Measurements from ENCODE around the gene C11orf24. TPM values are rescaled to one million over a fixed set of nuclear protein-coding genes. Genes with fewer than 3 reads are reported as not detected.
A peak's percentile ranks its signal among the peaks of the same experiment; 100 is the strongest.

The C11orf24 gene
- total and polyA plus RNA-seq, 9 of the 15 experiments (the other 6 are each of a cell fraction or from before 2014, with no cell fraction given) = 2.0 to 65.2 (median 32.5) TPM

DNA sequence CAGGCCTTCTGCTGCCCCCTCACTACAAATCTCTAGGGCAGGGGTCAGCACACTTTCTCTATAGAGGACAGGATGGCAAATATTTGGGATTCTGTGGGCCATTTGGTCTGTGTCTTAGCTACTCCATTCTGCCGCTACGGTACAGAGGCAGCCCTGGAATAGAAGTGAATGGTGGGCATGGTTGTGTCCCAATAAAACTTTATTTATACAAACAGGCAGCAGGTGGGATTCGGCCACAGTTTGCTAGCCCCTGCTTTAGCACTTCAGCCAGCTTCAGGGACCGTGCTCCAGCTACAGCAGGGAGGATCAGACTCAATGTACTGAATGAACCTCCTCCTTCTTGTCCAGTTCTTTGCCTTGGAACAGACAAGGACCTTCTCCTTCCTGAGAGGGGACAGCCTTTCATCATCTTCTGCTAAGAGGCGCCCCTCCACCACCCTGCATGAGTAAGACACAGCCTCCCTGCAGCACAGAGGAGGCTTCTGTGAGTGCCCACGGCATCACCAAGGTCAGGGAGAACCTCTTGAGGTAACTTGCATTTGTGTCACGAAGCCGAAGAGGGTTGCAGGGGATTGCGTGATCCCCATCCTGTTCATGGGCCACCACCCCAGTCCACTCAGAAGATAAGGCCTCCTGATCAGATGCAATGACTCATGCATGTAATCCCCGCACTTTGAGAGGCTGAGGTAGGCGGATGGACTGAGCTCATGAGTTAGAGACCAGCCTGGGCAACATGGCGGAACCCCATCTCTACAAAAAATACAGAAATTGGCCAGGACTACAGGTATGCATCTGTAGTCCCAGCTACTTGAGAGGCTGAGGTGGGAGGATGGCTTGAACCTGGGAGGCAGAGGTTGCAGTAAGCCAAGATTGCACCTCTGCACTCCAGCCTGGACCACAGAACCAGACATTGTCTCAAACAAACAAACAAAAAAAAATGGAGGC is 4.6 kb downstream of the C11orf24 start (continued):
- TF ChIP-seq, protein P1, sequence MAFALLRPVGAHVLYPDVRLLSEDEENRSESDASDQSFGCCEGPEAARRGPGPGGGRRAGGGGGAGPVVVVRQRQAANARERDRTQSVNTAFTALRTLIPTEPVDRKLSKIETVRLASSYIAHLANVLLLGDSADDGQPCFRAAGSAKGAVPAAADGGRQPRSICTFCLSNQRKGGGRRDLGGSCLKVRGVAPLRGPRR (CRISPR knock-in tag; IDR thresholded peaks at IDR 0.05) = no peak; the same call in 1 of the 2 replicates
- TF ChIP-seq, protein P2, sequence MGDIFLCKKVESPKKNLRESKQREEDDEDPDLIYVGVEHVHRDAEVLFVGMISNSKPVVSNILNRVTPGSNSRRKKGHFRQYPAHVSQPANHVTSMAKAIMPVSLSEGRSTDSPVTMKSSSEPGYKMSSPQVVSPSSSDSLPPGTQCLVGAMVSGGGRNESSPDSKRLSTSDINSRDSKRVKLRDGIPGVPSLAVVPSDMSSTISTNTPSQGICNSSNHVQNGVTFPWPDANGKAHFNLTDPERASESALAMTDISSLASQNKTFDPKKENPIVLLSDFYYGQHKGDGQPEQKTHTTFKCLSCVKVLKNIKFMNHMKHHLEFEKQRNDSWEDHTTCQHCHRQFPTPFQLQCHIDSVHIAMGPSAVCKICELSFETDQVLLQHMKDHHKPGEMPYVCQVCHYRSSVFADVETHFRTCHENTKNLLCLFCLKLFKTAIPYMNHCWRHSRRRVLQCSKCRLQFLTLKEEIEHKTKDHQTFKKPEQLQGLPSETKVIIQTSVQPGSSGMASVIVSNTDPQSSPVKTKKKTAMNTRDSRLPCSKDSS (IDR thresholded peaks at IDR 0.05; ENCODE audit: low read depth, partially characterized antibody) = no peak
- peak; percentile 82; the same call in 1 of the 2 replicates for TF ChIP-seq NFRKB (IDR thresholded peaks at IDR 0.05; ENCODE audit: low read depth)
- peak; percentile 94 for TF ChIP-seq ZNF644 (tag; IDR thresholded peaks at IDR 0.05; ENCODE audit: low read depth)
- TF ChIP-seq ZNF212 (CRISPR knock-in tag; IDR thresholded peaks at IDR 0.05) = no peak
- peak; percentile 20; the same call in 1 of the 2 replicates for TF ChIP-seq HINFP (tag; conservative IDR thresholded peaks at IDR 0.05; ENCODE audit: low read depth)
- TF ChIP-seq REST (IDR thresholded peaks at IDR 0.05; ENCODE audit: borderline replicate concordance) = no peak
- TF ChIP-seq REST (CRISPR knock-in tag; IDR thresholded peaks at IDR 0.05; ENCODE audit: low read depth) = peak; percentile 41; the same call in 1 of the 2 replicates
- TF ChIP-seq JUNB (CRISPR knock-in tag; conservative IDR thresholded peaks at IDR 0.05) = peak; percentile 75
- no peak for TF ChIP-seq RFX1 (IDR thresholded peaks at IDR 0.05)
- peak; percentile 81 for TF ChIP-seq ETV1 (tag; conservative IDR thresholded peaks at IDR 0.05; ENCODE audit: low read depth)
- 0 out of 2 replicates have a peak, but pooled peaks have one; percentile 52 for TF ChIP-seq POLR2AphosphoS2 (IDR thresholded peaks at IDR 0.05; ENCODE audit: low read length)
- peak; percentile 88 for TF ChIP-seq CEBPB (tag; IDR thresholded peaks at IDR 0.05)
- TF ChIP-seq NFXL1 (CRISPR knock-in tag; IDR thresholded peaks at IDR 0.05) = peak; percentile 69; the same call in 1 of the 2 replicates
- TF ChIP-seq PRPF4 (IDR thresholded peaks at IDR 0.05; ENCODE audit: insufficient read depth, low read depth, low read length, poor library complexity, severe bottlenecking) = no peak
